Parathyroid adenoma (tissue), 2 donors: ENCODE measurements around the gene ENAH.

Source experiments
- H2AFZ ChIP-seq: fragments of 300-600 bp; sonication (generic); one replicate; pipeline ENCODE4 v1.7.0; 2017; ENCODE audit warnings: antibody characterized with exemption, mild to moderate bottlenecking
- H3K27ac ChIP-seq: fragments of 300-600 bp; sonication (generic); one replicate; pipeline ENCODE4 v1.7.0; 2017
- H3K27me3 ChIP-seq: fragments of 300-600 bp; sonication (generic); one replicate; pipeline ENCODE4 v1.7.0; 2017; ENCODE audit warnings: low read length; ENCODE audit not compliant: control insufficient read depth, insufficient read depth
- H3K36me3 ChIP-seq: fragments of 300-600 bp; sonication (generic); one replicate; pipeline ENCODE4 v1.7.0; 2017; ENCODE audit warnings: low read length; ENCODE audit not compliant: control insufficient read depth, insufficient read depth
- H3K4me1 ChIP-seq: fragments of 300-600 bp; sonication (generic); one replicate; pipeline ENCODE4 v1.7.0; 2017; ENCODE audit warnings: control low read depth
- H3K4me2 ChIP-seq: fragments of 300-600 bp; sonication (generic); one replicate; pipeline ENCODE4 v1.7.0; 2017; ENCODE audit warnings: low read length
- H3K4me3 ChIP-seq: fragments of 300-600 bp; sonication (generic); one replicate; pipeline ENCODE4 v1.7.0; 2017; ENCODE audit warnings: low read depth, low read length
- H3K79me2 ChIP-seq: fragments of 300-600 bp; sonication (generic); one replicate; pipeline ENCODE4 v1.7.0; 2017; ENCODE audit warnings: control low read depth
- H3K9ac ChIP-seq: fragments of 300-600 bp; sonication (generic); one replicate; pipeline ENCODE4 v1.7.0; 2017; ENCODE audit warnings: mild to moderate bottlenecking
- H3K9me3 ChIP-seq: fragments of 300-600 bp; sonication (generic); one replicate; pipeline ENCODE4 v1.7.0; 2017; ENCODE audit warnings: low read length; ENCODE audit not compliant: control insufficient read depth
- TF ChIP-seq, protein P1 (sequence below): fragments of 300-600 bp; sonication (generic); IDR thresholded peaks from one replicate; pipeline ENCODE4 v1.7.0; 2017; ENCODE audit warnings: antibody characterized with exemption, mild to moderate bottlenecking
- donor health status: primary hyperparathyroidism.

The ENAH gene

DNA sequence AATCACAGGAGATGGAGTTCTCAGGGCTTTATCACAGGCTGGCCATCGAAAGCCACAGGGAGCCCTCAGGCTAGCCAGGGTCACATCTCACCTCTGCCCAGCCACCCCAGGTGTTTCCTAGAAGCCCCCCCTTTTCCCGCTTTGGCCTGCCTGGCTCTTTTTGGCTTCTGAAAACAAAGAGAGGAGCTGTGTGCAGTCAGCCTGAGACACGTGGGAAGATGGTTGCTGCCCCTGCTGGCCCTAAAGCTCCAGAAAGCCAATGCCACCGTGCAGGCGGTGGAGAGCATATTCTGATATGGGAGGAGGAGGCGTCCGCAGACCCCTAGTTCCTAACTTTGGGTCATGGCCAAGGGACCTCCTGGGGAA, 206.3 kb downstream of the ENAH start:
- H3K4me1 ChIP-seq: no peaks in the 10 kb centered on the region
- H3K9ac ChIP-seq: no peak overlapping the region

DNA sequence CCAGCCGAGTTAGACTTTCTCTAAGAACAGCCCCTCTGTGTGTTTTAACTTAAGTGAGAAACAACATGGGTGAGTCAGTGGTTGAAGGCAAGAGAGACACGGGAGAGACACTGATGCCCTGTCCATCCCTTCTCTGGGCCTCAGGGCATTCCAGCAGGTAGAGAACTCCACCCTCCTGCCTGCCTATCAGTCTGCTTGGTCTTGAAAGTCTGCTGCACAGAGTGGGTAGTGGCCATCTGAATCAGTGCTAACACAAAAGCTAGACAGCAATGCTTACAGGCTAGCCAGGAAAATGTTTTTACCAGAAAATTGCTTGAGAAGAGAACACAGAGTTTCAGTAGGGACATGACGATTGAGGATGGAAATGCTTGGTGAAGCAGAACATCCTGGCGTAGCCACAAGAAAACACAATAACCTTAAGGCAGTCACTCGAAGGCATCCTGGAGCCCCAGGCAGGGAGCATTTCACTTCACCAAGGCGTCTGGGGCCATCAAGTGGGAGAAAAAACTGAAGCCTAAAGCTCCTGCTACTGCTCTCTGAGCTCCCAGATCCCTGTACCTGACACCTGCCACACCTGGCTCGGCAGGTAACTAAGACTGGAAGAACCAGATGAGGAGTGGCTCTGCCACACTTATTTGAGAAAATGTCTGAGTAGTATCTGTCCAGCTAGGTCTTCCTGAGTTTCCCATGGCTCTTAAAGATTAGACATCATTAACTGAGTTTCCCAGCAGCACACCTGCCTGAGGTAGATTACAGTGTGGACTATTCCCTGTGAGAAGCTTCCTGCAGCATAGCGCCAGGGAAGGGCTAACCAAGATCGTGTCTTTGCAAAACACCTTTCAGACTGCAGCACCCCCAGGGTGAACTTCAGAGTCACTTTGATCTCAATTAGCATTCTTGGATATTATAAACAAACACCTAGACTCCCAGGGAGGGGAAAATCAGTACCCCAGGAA, 207.0 kb downstream of the ENAH start:
- H3K4me1 ChIP-seq: no peaks in the 10 kb centered on the region
- H3K9ac ChIP-seq: no peak overlapping the region
- TF ChIP-seq, protein P1, sequence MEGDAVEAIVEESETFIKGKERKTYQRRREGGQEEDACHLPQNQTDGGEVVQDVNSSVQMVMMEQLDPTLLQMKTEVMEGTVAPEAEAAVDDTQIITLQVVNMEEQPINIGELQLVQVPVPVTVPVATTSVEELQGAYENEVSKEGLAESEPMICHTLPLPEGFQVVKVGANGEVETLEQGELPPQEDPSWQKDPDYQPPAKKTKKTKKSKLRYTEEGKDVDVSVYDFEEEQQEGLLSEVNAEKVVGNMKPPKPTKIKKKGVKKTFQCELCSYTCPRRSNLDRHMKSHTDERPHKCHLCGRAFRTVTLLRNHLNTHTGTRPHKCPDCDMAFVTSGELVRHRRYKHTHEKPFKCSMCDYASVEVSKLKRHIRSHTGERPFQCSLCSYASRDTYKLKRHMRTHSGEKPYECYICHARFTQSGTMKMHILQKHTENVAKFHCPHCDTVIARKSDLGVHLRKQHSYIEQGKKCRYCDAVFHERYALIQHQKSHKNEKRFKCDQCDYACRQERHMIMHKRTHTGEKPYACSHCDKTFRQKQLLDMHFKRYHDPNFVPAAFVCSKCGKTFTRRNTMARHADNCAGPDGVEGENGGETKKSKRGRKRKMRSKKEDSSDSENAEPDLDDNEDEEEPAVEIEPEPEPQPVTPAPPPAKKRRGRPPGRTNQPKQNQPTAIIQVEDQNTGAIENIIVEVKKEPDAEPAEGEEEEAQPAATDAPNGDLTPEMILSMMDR: no peak

More for the DNA sequence above, 206.3 kb downstream of the ENAH start:
- Histone ChIP-seq H3K4me2 (no peak overlapping the region), H3K27me3 (no peaks in the 10 kb centered on the region), H3K27ac (no peak overlapping the region), H3K79me2 (no peaks in the 10 kb centered on the region), H3K4me3 (no peak overlapping the region), H3K9me3 (no peaks in the 10 kb centered on the region), H2AFZ (no peak overlapping the region), H3K36me3 (no peaks in the 10 kb centered on the region)
- TF ChIP-seq, protein P1: no peak

DNA sequence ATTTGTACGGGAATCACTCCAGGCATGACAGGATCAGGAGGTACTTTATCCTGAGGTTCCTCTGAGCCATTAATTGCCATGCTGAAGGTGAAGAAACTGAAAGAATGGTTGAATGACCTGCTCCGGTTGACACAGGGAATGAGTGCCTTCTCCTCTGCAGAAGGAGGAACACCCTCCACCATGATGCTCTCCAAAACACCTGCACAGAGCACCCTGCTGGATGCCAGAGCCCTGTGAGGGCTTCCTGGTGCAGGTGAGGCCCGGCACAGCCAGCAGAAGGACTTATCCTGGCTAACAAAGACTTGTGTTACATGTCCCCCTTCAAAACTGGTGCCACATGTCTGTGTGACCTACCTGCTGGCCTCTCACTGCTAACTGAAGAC, 210.8 kb downstream of the ENAH start:
- Histone ChIP-seq H3K9me3 (no peaks in the 10 kb centered on the region), H3K4me2 (no peak overlapping the region), H3K27ac (no peak overlapping the region), H3K27me3 (no peaks in the 10 kb centered on the region), H3K4me3 (no peak overlapping the region), H3K79me2 (no peaks in the 10 kb centered on the region), H3K4me1 (no peaks in the 10 kb centered on the region), H3K9ac (no peak overlapping the region), H2AFZ (no peak overlapping the region), H3K36me3 (no peaks in the 10 kb centered on the region)
- TF ChIP-seq, protein P1: no peak

More for the DNA sequence above, 207.0 kb downstream of the ENAH start:
- Histone ChIP-seq H3K27ac (peak overlapping the region; percentile 42), H3K4me3 (no peak overlapping the region), H3K36me3 (no peaks in the 10 kb centered on the region), H2AFZ (no peak overlapping the region), H3K27me3 (no peaks in the 10 kb centered on the region), H3K9me3 (no peaks in the 10 kb centered on the region), H3K79me2 (no peaks in the 10 kb centered on the region), H3K4me2 (no peak overlapping the region)

DNA sequence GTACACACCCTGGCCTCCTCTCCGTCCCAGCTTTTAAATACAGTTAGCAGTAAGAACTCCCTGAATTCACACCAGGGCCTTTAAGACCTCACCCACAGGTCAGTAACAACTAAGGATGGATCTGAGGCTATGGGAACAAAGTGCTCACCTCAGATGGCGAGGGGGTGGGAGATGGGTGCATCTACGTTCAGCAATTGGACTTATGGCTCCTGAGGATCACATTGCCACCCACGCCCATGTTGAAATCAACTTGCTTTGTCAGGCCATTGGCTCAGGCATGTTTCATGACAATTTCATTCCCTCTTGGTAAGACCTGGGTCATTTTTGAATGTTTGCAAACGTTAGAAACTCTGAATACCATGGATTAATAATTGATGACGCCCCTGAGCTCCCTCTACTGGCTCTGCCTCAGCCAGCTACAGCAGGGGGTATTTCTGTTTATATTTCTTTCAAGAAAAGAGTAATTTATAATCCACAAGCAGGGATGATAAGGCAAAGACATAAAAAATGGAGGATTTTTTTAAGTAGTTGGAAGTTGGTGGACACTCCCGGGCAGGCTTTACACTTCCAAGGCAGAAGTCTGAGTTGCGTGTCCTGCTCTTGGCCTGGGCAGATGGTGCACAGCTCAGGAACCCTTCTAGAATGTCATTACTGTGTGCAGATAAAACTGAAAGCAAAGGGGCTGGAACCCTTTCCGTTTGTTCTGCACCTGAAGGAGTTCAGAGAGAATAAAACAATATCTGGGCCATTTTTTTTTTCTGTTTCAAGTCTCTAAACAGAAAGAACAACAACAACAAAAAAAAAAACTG, 211.4 kb downstream of the ENAH start:
- Histone ChIP-seq H3K9me3 (no peaks in the 10 kb centered on the region), H3K27ac (no peak overlapping the region), H2AFZ (no peak overlapping the region), H3K27me3 (no peaks in the 10 kb centered on the region), H3K4me1 (no peaks in the 10 kb centered on the region), H3K79me2 (no peaks in the 10 kb centered on the region), H3K36me3 (no peaks in the 10 kb centered on the region), H3K4me2 (no peak overlapping the region), H3K9ac (no peak overlapping the region), H3K4me3 (no peak overlapping the region)
- TF ChIP-seq, protein P1: no peak
